ENCODE measurements around the gene AMFR. TPM values are rescaled to one million over a fixed set of nuclear protein-coding genes. Genes with fewer than 3 reads are reported as not detected.

The AMFR gene
- total RNA-seq (2021) (31.2 to 34.5 TPM (median 31.7 TPM) in 3 replicates), Bru-seq, nascent RNA (percentile 61 among the genes with signal in this experiment)
- long read RNA-seq, experiment 1, transcript AMFR-201 (14 exons, 3,600 nt) = major isoform, 137 of 151 reads
- long read RNA-seq, experiment 1, partial matches to known transcripts = 6 of 151 reads
- long read RNA-seq, experiment 1, other reads (novel, unspliced or antisense) = 7 of 151 reads
- long read RNA-seq, experiment 2, transcript AMFR-201 (14 exons, 3,600 nt) = major isoform, 8 of 29 reads
- long read RNA-seq, experiment 2, partial matches to known transcripts = 8 of 29 reads
- long read RNA-seq, experiment 2, other reads (novel, unspliced or antisense) = 10 of 29 reads
- long read RNA-seq, experiment 3, partial matches to known transcripts = 1 of 2 reads
- long read RNA-seq, experiment 3, other reads (novel, unspliced or antisense) = 0 of 2 reads

DNA sequence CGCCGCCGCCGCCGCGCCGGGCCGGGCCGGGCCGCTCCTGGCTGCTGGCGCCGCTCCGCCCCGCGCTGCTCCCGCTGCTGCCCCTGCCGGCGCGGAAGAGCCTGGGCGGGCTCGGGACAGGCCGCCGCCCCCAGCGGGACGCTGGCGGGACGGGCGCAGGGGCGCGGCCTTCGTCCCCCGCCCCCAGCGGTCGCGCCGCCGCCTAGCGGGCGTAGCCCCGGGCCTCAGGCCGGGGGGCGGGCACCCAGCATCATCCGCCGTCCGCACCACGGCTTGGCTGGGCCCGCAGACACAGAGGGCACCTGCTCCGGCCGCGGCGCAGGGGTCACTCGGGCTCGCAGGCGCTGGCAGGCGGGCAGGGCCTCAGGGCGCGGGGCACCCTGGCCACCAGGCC, at the start of gene AMFR:
AMFR (minus strand) TSS at position 107 of the 394 bp plus-strand sequence. CDS start 218 bp downstream, outside the sequence.
- ATAC-seq (peak; percentile 94), DNase-seq (ENCODE audit: low spot score) (peak; percentile 51)
- 0 out of 2 replicates have a peak, but pooled peaks cover 3% of the 10 kb centered on the region for H3K36me3 Mint-ChIP-seq
- peak within 1 kb of the TSS; percentile 50; the same call in 1 of the 2 replicates for H3K27ac Mint-ChIP-seq
- CTCF ChIA-PET = interaction anchor here (0.6 kb wide), 1 partner anchor 14 kb away, joined by 3 read pairs; no protein-coding TSS in a partner anchor
- H3K9me3 Mint-ChIP-seq = no peaks in the 10 kb centered on the region
- peaks cover 38% of the 10 kb centered on the region for H3K4me1 Mint-ChIP-seq
- H3K27me3 Mint-ChIP-seq (ENCODE audit: low read depth) = peaks cover 14% of the 10 kb centered on the region
- POLR2A ChIA-PET = no interaction called here
- TF ChIP-seq NFATC4 (CRISPR knock-in tag; IDR thresholded peaks at IDR 0.05) = no peak
- TF ChIP-seq PRRX2 (CRISPR knock-in tag; IDR thresholded peaks at IDR 0.05) = no peak
- 0 out of 2 replicates have a peak, but pooled peaks have one; percentile 46 for TF ChIP-seq KAT7 (CRISPR knock-in tag; IDR thresholded peaks at IDR 0.05; ENCODE audit: borderline replicate concordance)
- TF ChIP-seq HMGA2 (CRISPR knock-in tag; IDR thresholded peaks at IDR 0.05) = no peak
- TF ChIP-seq, protein P1, sequence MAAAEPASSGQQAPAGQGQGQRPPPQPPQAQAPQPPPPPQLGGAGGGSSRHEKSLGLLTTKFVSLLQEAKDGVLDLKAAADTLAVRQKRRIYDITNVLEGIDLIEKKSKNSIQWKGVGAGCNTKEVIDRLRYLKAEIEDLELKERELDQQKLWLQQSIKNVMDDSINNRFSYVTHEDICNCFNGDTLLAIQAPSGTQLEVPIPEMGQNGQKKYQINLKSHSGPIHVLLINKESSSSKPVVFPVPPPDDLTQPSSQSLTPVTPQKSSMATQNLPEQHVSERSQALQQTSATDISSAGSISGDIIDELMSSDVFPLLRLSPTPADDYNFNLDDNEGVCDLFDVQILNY (CRISPR knock-in tag; IDR thresholded peaks at IDR 0.05) = no peak
- TF ChIP-seq, protein P2, sequence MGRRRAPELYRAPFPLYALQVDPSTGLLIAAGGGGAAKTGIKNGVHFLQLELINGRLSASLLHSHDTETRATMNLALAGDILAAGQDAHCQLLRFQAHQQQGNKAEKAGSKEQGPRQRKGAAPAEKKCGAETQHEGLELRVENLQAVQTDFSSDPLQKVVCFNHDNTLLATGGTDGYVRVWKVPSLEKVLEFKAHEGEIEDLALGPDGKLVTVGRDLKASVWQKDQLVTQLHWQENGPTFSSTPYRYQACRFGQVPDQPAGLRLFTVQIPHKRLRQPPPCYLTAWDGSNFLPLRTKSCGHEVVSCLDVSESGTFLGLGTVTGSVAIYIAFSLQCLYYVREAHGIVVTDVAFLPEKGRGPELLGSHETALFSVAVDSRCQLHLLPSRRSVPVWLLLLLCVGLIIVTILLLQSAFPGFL (CRISPR knock-in tag; IDR thresholded peaks at IDR 0.05; ENCODE audit: borderline replicate concordance) = no peak
- no peak for TF ChIP-seq FOXK1 (CRISPR knock-in tag; IDR thresholded peaks at IDR 0.05)
- no peak for TF ChIP-seq TCF7 (CRISPR knock-in tag; IDR thresholded peaks at IDR 0.05; ENCODE audit: low read depth)
- TF ChIP-seq SMAD3 (CRISPR knock-in tag; IDR thresholded peaks at IDR 0.05; ENCODE audit: borderline replicate concordance) = no peak
- TF ChIP-seq ZNF423 (CRISPR knock-in tag; IDR thresholded peaks at IDR 0.05) = peak; percentile 97
- TF ChIP-seq CREM (CRISPR knock-in tag; IDR thresholded peaks at IDR 0.05) = 0 out of 2 replicates have a peak, but pooled peaks have one; percentile 50
- TF ChIP-seq, protein P3, sequence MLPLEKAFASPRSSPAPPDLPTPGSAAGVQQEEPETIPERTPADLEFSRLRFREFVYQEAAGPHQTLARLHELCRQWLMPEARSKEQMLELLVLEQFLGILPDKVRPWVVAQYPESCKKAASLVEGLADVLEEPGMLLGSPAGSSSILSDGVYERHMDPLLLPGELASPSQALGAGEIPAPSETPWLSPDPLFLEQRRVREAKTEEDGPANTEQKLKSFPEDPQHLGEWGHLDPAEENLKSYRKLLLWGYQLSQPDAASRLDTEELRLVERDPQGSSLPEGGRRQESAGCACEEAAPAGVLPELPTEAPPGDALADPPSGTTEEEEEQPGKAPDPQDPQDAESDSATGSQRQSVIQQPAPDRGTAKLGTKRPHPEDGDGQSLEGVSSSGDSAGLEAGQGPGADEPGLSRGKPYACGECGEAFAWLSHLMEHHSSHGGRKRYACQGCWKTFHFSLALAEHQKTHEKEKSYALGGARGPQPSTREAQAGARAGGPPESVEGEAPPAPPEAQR (CRISPR knock-in tag; IDR thresholded peaks at IDR 0.05) = no peak
- TF ChIP-seq, protein P4, sequence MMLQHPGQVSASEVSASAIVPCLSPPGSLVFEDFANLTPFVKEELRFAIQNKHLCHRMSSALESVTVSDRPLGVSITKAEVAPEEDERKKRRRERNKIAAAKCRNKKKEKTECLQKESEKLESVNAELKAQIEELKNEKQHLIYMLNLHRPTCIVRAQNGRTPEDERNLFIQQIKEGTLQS (CRISPR knock-in tag; conservative IDR thresholded peaks at IDR 0.05) = no peak
- TF ChIP-seq, protein P5, sequence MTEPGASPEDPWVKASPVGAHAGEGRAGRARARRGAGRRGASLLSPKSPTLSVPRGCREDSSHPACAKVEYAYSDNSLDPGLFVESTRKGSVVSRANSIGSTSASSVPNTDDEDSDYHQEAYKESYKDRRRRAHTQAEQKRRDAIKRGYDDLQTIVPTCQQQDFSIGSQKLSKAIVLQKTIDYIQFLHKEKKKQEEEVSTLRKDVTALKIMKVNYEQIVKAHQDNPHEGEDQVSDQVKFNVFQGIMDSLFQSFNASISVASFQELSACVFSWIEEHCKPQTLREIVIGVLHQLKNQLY (CRISPR knock-in tag; IDR thresholded peaks at IDR 0.05) = no peak
- no peak for TF ChIP-seq FOXP1 (CRISPR knock-in tag; IDR thresholded peaks at IDR 0.05; ENCODE audit: borderline replicate concordance)
- TF ChIP-seq, protein P6, sequence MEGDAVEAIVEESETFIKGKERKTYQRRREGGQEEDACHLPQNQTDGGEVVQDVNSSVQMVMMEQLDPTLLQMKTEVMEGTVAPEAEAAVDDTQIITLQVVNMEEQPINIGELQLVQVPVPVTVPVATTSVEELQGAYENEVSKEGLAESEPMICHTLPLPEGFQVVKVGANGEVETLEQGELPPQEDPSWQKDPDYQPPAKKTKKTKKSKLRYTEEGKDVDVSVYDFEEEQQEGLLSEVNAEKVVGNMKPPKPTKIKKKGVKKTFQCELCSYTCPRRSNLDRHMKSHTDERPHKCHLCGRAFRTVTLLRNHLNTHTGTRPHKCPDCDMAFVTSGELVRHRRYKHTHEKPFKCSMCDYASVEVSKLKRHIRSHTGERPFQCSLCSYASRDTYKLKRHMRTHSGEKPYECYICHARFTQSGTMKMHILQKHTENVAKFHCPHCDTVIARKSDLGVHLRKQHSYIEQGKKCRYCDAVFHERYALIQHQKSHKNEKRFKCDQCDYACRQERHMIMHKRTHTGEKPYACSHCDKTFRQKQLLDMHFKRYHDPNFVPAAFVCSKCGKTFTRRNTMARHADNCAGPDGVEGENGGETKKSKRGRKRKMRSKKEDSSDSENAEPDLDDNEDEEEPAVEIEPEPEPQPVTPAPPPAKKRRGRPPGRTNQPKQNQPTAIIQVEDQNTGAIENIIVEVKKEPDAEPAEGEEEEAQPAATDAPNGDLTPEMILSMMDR (IDR thresholded peaks at IDR 0.05) = 0 out of 2 replicates have a peak, but pooled peaks have one; percentile 21
- TF ChIP-seq ZNF121 (CRISPR knock-in tag; IDR thresholded peaks at IDR 0.05) = no peak
- TF ChIP-seq SP1 (CRISPR knock-in tag; conservative IDR thresholded peaks at IDR 0.05) = peak; percentile 46; the same call in 1 of the 2 replicates
- TF ChIP-seq, protein P7, sequence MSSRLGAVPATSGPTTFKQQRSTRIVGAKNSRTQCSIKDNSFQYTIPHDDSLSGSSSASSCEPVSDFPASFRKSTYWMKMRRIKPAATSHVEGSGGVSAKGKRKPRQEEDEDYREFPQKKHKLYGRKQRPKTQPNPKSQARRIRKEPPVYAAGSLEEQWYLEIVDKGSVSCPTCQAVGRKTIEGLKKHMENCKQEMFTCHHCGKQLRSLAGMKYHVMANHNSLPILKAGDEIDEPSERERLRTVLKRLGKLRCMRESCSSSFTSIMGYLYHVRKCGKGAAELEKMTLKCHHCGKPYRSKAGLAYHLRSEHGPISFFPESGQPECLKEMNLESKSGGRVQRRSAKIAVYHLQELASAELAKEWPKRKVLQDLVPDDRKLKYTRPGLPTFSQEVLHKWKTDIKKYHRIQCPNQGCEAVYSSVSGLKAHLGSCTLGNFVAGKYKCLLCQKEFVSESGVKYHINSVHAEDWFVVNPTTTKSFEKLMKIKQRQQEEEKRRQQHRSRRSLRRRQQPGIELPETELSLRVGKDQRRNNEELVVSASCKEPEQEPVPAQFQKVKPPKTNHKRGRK (CRISPR knock-in tag; IDR thresholded peaks at IDR 0.05; ENCODE audit: borderline replicate concordance) = no peak
- no peak for TF ChIP-seq FOXJ3 (CRISPR knock-in tag; IDR thresholded peaks at IDR 0.05; ENCODE audit: borderline replicate concordance)
- no peak for TF ChIP-seq NR1H2 (CRISPR knock-in tag; IDR thresholded peaks at IDR 0.05)
- TF ChIP-seq, protein P8, sequence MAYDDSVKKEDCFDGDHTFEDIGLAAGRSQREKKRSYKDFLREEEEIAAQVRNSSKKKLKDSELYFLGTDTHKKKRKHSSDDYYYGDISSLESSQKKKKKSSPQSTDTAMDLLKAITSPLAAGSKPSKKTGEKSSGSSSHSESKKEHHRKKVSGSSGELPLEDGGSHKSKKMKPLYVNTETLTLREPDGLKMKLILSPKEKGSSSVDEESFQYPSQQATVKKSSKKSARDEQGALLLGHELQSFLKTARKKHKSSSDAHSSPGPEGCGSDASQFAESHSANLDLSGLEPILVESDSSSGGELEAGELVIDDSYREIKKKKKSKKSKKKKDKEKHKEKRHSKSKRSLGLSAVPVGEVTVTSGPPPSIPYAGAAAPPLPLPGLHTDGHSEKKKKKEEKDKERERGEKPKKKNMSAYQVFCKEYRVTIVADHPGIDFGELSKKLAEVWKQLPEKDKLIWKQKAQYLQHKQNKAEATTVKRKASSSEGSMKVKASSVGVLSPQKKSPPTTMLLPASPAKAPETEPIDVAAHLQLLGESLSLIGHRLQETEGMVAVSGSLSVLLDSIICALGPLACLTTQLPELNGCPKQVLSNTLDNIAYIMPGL (CRISPR knock-in tag; IDR thresholded peaks at IDR 0.05) = no peak
- H3K4me3 Mint-ChIP-seq = peak within 1 kb of the TSS; percentile 97

Measured in WTC11 (cell line).